Right lobe of liver (tissue), 6 donors: ENCODE measurements around the gene JCAD. TPM values are rescaled to one million over a fixed set of nuclear protein-coding genes. Genes with fewer than 3 reads are reported as not detected.

Source experiments
- ATAC-seq, 4 donors: fragments of 200-7000 bp; cut with Tn5 transposase; one replicate each; pipeline ENCODE4 v1.9.1; 2020; ENCODE audit warnings: mild to moderate bottlenecking in 4 of 4, moderate library complexity in 4 of 4
- DNase-seq, 3 donors: peaks; one replicate each; pipeline ENCODE4 v3.0.0-alpha.2; 2020
- H3K27ac ChIP-seq, 3 donors: fragments of 200-600 bp; one replicate each; pipeline ENCODE4 v1.8.0; 2022
- H3K27me3 ChIP-seq, 2 donors: fragments of 200-600 bp; one replicate each; pipeline ENCODE4 v1.8.0; 2022
- H3K36me3 ChIP-seq, 4 donors: fragments of 200-600 bp; sonication (generic) in 1 of 4; one replicate each; pipeline versions ENCODE4 v1.5.1 to v1.8.0; 2017 to 2022; ENCODE audit warnings: control low read depth in 1 of 4
- H3K4me1 ChIP-seq, 4 donors: fragments of 200-600 bp; sonication (generic) in 1 of 4; one replicate each; pipeline versions ENCODE4 v1.5.1 to v1.8.0; 2017 to 2022; ENCODE audit warnings: control low read depth in 1 of 4
- H3K4me3 ChIP-seq, 3 donors: fragments of 200-600 bp; one replicate each; pipeline ENCODE4 v1.8.0; 2022
- H3K9me3 ChIP-seq, 4 donors: fragments of 200-600 bp; sonication (generic) in 1 of 4; one replicate each; pipeline versions ENCODE4 v1.5.1 to v1.8.0; 2017 to 2022; ENCODE audit warnings: control low read depth in 1 of 4
- CTCF ChIP-seq, 4 donors: fragments of 200-600 bp in 3 of 4; fragments of 450-650 bp in 1 of 4; IDR thresholded peaks; one replicate each; pipeline versions ENCODE4 v1.5.1 to v1.8.0; 2016 to 2022; ENCODE audit warnings: antibody characterized with exemption in 4 of 4, mild to moderate bottlenecking in 2 of 4
- POLR2A ChIP-seq: fragments of 450-650 bp; IDR thresholded peaks from one replicate; pipeline ENCODE4 v1.6.1; 2017; ENCODE audit warnings: antibody characterized with exemption, mild to moderate bottlenecking
- WGBS: methylation state at CpG from one replicate; pipeline ENCODE4 v1.1.6; 2018; ENCODE audit warnings: low coverage, low lambda C conversion rate; ENCODE audit not compliant: insufficient coverage; ENCODE audit errors: missing lambda C conversion rate; 5-methylcytosine and 5-hydroxymethylcytosine counted together
- intact Hi-C, 2 donors: fragments of 100-400 bp; cut with DNase I; formaldehyde crosslinking; loops; one replicate each; pipeline versions ENCODE4 v1.11.2 to v1.14.1; 2022
- total RNA-seq, 6 experiments: library from RNA; depleted of rRNA in 2 of 6; stranded (reverse); fragments of >200 nt in 2 of 6; fragmentation: NEBNext Ultra II Directional in 3 of 6; extraction: Animal tissue kit (Norgen Biotek cat#: 25700) in 3 of 6; gene quantifications; one replicate each; pipeline versions ENCODE4 v1.1.0 to v1.2.4, GENCODE V29; 2016 to 2023
- donor health status: DM: no; HTN: yes; CAD: no.
- donor health status: DM: no; HTN: no; CAD: no.
- donor health status: DM: no; HTN: no; CAD: no.
- donor health status: DM: no; HTN: yes; CAD: no.
- donor health status: DM: no; HTN: yes; CAD: no.

JCAD gene
- total RNA-seq, 6 experiments from 2014 or later = 1.4 to 3.7 (median 2.0) TPM

- WGBS = 77% methylated on average over 3 of the region's 3 CpGs
- no peaks in the 10 kb centered on the region for H3K9me3 ChIP-seq
- H3K4me3 ChIP-seq = no peak overlapping the region
- no peak overlapping the region for H3K27ac ChIP-seq
- intact Hi-C loops = no loop called here
- no peak for ATAC-seq
- no peaks in the 10 kb centered on the region for H3K36me3 ChIP-seq
- H3K27me3 ChIP-seq = no peaks in the 10 kb centered on the region
- DNase-seq = no peak
- H3K4me1 ChIP-seq = no peaks in the 10 kb centered on the region
- TF ChIP-seq CTCF (IDR thresholded peaks at IDR 0.05) (no peak), POLR2A (no peak)
Measured at GRCh38 chr10:30088178-30088577, 28.8 kb upstream of the JCAD start.

- Histone ChIP-seq H3K4me1 (peaks cover 0 to 5% (median 0%) of the 10 kb centered on the region in 4 donors), H3K27ac (no peak overlapping the region), H3K4me3 (no peak overlapping the region), H3K27me3 (no peaks in the 10 kb centered on the region), H3K9me3 (no peaks in the 10 kb centered on the region), H3K36me3 (no peaks in the 10 kb centered on the region)
- DNase-seq (no peak), ATAC-seq (no peak)
- 69% methylated on average over 1 of the region's 1 CpG for WGBS
- no peak for TF ChIP-seq POLR2A
- no peak for TF ChIP-seq CTCF (IDR thresholded peaks at IDR 0.05)
- intact Hi-C loops = no loop called here
Measured at GRCh38 chr10:30083934-30084333, 24.5 kb upstream of the JCAD start.

GRCh38 chr10:30081182-30081581 lies 21.8 kb upstream of the JCAD start:
- Histone ChIP-seq H3K27ac (no peak overlapping the region), H3K4me3 (no peak overlapping the region), H3K27me3 (no peaks in the 10 kb centered on the region), H3K9me3 (no peaks in the 10 kb centered on the region), H3K36me3 (no peaks in the 10 kb centered on the region), H3K4me1 (peaks cover 0 to 5% (median 0%) of the 10 kb centered on the region in 4 donors)
- 47% methylated on average over 3 of the region's 5 CpGs for WGBS
- peak; percentile 37 to 83 (median 70) for ATAC-seq
- no peak for DNase-seq
- TF ChIP-seq POLR2A (no peak), CTCF (IDR thresholded peaks at IDR 0.05) (no peak)
- intact Hi-C loops = no loop called here

GRCh38 chr10:30080161-30080560 lies 20.8 kb upstream of the JCAD start:
- H3K9me3 ChIP-seq = no peaks in the 10 kb centered on the region
- no peak overlapping the region for H3K4me3 ChIP-seq
- intact Hi-C loops = no loop called here
- H3K27me3 ChIP-seq = no peaks in the 10 kb centered on the region
- TF ChIP-seq POLR2A (no peak), CTCF (IDR thresholded peaks at IDR 0.05) (no peak)
- H3K27ac ChIP-seq = no peak overlapping the region
- DNase-seq (no peak), ATAC-seq (no peak)
- WGBS = 91% methylated on average over 1 of the region's 1 CpG
- H3K36me3 ChIP-seq = no peaks in the 10 kb centered on the region
- H3K4me1 ChIP-seq = peaks cover 0 to 5% (median 0%) of the 10 kb centered on the region in 4 donors

GRCh38 chr10:30079408-30079807 lies 20.0 kb upstream of the JCAD start:
- Histone ChIP-seq H3K27ac (no peak overlapping the region), H3K4me1 (peaks cover 0 to 5% (median 0%) of the 10 kb centered on the region in 4 donors), H3K36me3 (no peaks in the 10 kb centered on the region), H3K27me3 (no peaks in the 10 kb centered on the region), H3K9me3 (no peaks in the 10 kb centered on the region), H3K4me3 (no peak overlapping the region)
- no peak for TF ChIP-seq CTCF (IDR thresholded peaks at IDR 0.05)
- no peak for TF ChIP-seq POLR2A
- WGBS = 25% methylated on average over 1 of the region's 1 CpG
- intact Hi-C loops = no loop called here
- DNase-seq (no peak), ATAC-seq (no peak)
